ENCODE results near the gene TRIM74.
"Not testable (repeated sequence)": the region's sequence is repeated elsewhere in the genome, so short reads cannot be mapped to it uniquely, and the experiment has no call there.

DNA sequence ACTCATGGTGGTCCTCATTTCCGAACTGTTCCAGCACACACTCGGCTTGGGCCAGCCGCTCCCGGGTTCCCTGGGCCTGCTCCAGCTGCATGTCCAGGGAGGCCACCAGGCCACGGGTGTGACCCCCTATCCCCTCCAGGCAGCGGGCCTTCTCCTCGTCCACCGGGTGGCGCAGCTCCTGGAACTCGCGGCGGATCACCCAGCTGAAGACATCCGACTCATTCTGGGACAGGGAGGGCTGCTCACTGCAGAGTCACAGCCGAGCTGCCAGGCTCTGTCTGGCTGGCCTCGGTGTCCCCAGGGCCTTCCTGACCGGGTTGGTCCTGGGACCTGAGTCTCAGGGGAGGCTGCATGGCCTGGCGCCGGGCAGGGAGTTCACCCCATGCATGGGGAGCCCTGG, 9.2 kb downstream of the TRIM74 start:
- not testable (repeated sequence) for TF ChIP-seq POLR2A (IDR thresholded peaks at IDR 0.05)
- TF ChIP-seq, protein P1, sequence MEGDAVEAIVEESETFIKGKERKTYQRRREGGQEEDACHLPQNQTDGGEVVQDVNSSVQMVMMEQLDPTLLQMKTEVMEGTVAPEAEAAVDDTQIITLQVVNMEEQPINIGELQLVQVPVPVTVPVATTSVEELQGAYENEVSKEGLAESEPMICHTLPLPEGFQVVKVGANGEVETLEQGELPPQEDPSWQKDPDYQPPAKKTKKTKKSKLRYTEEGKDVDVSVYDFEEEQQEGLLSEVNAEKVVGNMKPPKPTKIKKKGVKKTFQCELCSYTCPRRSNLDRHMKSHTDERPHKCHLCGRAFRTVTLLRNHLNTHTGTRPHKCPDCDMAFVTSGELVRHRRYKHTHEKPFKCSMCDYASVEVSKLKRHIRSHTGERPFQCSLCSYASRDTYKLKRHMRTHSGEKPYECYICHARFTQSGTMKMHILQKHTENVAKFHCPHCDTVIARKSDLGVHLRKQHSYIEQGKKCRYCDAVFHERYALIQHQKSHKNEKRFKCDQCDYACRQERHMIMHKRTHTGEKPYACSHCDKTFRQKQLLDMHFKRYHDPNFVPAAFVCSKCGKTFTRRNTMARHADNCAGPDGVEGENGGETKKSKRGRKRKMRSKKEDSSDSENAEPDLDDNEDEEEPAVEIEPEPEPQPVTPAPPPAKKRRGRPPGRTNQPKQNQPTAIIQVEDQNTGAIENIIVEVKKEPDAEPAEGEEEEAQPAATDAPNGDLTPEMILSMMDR (IDR thresholded peaks at IDR 0.05): not testable (repeated sequence)
